Sciatic nerve (tissue), 2 donors: ENCODE measurements around the gene PPFIBP2. TPM values are rescaled to one million over a fixed set of nuclear protein-coding genes. Genes with fewer than 3 reads are reported as not detected.

Experiments used
- ATAC-seq: fragments of 200-7000 bp; cut with Tn5 transposase; one replicate; pipeline ENCODE4 v1.9.1; 2020; ENCODE audit warnings: mild to moderate bottlenecking, moderate library complexity
- DNase-seq: peaks from one replicate; pipeline ENCODE4 v3.0.0-alpha.2; 2020; ENCODE audit warnings: low spot score
- intact Hi-C: fragments of 100-400 bp; cut with DNase I; formaldehyde crosslinking; loops from one replicate; pipeline ENCODE4 v1.14.2; 2022
- total RNA-seq: library from RNA; stranded (reverse); fragmentation: NEBNext Ultra II Directional; extraction: Animal tissue kit (Norgen Biotek cat#: 25700); gene quantifications from one replicate; pipeline ENCODE4 v1.2.1, GENCODE V29; 2021
- donor health status: DM: no; HTN: no; CAD: no.
- donor health status: DM: no; HTN: no; CAD: no.

Gene PPFIBP2
- total RNA-seq, 1 donor from 2014 or later, result 52.3 TPM

DNA sequence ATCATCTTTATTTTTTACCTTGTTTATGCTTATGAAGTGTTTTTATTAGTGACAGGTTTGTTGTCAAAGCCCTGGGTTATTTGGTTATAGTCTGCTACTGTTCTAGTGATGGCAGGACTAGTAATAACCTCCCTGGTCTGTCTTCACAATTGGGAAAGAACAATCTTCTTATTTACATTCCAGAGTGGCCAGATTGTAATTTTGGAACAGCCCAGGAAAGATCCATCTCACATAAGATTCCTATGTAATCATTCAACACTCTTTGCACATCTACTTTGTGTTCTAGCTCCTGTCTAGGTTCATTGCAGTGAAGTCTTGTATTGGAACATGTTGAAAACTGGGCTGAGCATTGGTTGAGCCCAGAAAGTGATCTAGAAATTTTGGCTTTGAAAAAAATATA is 95.7 kb downstream of the PPFIBP2 start:
- intact Hi-C loops, result no loop called here
- DNase-seq (no peak), ATAC-seq (no peak)

DNA sequence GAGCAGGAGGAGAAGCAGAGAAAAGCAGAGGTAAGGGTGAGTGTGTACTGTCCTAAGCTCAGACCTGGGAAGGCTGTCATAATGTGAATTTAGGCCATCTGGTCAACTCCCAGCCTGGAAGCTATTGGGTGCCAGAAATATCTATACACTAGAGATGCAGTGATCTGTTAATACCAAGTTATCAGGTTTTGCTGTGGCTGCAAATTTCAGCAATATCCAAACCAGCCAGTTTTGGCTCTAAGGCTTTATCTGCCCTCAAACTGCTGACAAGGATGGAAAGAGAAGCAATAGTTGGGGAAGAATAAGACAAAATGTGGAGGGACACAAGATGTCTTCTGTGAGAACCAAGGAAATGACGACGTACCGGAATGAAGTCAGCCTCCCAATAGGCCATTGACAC is 96.6 kb downstream of the PPFIBP2 start:
- DNase-seq, result no peak
- ATAC-seq, result no peak
- intact Hi-C loops, result no loop called here

DNA sequence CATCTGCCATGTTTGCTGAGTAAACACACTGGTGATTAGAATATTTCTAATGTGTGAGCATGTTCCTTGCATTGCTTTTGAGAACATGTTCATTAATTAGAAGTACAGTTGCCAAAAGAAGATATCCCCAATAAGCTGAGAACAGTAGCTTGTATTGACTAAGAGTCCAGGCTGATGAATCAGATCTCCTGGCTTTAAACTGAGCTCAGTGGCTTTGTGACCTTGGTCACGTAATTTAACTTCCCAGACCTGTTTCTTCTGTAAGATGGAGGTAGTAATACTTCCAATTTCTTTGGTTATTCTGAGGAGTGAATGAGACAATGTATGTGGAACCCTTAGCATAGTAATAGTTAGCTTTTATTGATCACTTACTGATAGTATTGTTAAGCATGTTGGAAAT is 97.6 kb downstream of the PPFIBP2 start:
- ATAC-seq (no peak), DNase-seq (no peak)
- intact Hi-C loops, result no loop called here

DNA sequence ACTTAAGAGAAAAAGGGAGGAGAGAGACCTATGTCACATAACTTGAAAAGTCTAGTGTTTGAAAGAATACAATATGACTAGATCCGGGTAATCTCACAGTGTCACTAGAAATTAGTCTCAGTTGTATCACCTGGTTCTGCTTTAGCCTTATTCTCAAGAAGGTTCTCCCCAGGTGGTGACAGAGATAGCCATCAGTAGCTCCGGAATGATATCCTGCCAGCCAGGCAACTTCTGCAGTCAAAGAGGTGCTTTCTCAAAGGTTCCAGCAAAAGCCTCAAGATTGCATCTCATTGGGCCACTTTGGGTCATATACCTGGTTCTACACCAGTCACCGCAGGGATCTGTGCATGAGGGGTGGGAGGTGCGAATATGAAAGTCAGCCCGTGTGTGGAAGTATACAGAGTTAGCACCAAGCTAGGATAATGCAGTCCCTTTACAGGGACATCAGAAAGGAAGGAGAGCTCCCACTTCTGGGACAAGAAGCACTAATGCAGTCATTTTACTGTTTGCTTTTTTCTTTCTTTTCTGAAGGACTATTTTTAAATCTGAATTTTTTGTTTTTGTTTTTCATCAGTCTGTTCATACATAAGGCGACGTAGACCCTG is 98.4 kb downstream of the PPFIBP2 start:
- intact Hi-C loops, result no loop called here

DNA sequence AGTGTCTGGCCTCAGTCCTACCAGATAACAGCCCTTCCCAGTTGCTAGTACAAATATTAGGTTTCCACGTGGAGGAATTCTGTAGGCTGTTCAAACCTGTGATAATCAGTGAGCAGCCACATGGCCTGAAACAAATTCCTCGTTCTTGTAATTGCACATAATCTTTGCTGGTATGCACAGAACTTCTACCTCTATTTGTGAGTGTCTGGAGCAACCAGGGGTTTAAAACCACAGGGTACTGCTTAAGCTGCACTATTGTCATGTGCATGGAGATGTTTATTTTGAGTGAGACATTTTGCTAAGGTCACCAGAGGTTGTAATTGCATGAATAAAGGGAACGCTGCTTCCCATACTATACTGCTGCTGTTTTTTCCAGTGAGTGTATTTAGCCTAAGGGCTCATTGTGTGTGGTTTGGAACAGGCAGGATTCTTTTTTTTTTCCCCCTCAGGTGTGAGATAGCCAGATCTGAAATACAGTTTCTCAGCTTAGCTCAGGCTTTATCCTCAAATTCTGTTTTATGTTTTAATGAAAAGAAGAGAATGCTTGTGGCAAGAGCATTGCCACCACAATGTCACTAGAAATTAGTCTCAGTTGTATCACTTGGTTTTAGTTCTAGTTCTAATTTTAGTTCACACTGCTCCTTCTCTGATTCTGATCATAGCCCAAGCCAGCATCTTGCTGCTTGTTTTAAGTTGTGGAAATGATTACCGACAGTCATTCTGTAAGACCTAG is 99.0 kb downstream of the PPFIBP2 start:
- no peak for ATAC-seq
- no peak for DNase-seq
- intact Hi-C loops, result no loop called here

More for the DNA sequence above, 98.4 kb downstream of the PPFIBP2 start:
- ATAC-seq (no peak), DNase-seq (no peak)

DNA sequence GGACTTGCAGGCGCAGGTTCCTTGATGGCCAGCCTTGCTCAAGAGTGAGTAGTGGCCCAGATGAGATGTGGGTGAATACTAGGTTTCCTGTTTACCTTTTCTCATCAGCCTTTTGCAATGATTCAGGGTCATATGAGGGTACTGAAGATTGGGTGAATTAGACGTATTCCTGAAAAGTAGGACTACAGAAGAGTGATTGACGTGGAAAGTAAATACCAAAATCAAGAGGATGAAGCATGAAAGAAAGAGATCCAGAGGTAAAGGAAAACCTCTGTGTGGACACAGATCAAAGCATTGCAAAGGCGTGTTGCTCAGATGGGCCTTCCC is 99.6 kb downstream of the PPFIBP2 start:
- ATAC-seq (no peak), DNase-seq (no peak)
- intact Hi-C loops, result no loop called here

DNA sequence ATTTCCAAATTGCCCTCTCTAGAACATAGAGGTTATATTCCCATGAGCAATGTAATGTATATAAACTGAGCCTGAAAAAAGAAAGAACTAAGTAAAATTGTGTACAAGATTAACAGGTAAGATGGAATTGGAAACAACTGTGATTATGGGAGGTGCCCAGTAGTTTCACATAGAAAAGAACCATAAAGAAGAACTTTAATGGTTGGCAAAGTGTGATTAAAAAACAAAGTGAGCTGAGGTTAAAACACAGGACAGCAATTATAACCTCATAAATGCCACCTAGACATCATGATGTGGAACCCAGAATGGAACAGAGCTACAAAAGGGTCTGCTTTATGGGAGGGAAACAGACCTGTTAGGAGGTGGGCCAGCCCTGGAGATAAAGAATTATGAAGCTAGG is 100.9 kb downstream of the PPFIBP2 start:
- no peak for ATAC-seq
- intact Hi-C loops, result no loop called here

DNA sequence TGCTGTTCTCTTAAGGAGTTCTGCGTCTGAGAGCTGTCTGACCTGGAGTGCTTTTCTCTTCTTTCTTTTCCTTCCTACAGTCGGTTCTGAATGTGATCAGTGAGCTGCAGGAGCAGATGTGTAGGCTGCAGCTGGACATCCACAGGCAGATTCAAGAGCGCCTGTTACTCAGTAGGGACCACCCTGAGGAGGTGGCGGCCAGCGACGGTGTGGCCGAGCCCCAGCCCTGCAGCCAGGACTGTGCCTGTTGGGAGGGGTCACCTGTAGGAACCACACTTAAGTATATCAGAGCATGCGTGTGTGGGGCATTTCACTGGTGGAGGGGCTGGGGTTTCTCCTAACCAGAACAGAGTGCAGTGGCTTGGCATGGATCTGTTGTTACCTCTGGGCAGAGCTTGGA is 103.2 kb downstream of the PPFIBP2 start:
- DNase-seq (no peak), ATAC-seq (no peak)
- intact Hi-C loops, result no loop called here

More for the DNA sequence above, 100.9 kb downstream of the PPFIBP2 start:
- no peak for DNase-seq

DNA sequence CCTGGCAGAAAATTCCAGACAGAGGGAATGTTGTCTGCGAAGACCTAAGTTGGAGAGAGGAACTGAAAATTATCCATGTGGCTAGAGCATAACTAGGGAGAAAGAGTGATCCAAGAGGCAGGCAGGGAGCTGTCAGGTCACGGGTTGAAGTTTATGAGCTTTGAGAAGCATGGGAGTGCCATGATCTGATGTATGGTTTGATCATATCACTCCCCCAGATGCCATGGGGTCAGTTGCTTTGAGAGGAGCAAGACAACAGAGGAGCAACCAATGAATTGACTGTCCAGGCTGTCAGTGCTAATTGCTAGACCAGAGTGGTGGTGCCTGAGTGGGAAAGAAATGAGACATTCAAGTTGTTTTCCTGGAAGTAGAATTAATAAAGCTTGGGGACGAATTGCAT is 105.5 kb downstream of the PPFIBP2 start:
- intact Hi-C loops, result no loop called here
- DNase-seq (no peak), ATAC-seq (no peak)

DNA sequence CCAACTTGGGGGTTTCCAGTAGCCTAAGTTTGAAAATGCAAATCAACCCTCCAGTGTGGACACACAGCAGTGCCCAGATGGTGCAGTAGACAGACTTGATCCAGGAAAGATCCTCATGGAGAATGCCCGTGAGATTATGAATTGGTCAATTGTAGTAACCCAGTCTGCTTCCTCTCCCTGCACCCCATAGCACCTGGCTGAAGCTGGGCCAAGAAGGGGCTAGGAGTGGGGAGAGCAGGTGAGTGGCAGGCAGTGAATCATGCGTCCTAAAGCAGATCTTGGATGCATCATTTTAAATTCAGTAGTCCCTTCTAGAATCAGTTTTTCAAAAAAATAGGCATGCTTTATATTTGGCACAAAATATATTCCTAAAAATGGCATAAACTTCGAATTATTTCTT is 107.3 kb downstream of the PPFIBP2 start:
- ATAC-seq, result no peak
- intact Hi-C loops, result no loop called here
- DNase-seq, result no peak

DNA sequence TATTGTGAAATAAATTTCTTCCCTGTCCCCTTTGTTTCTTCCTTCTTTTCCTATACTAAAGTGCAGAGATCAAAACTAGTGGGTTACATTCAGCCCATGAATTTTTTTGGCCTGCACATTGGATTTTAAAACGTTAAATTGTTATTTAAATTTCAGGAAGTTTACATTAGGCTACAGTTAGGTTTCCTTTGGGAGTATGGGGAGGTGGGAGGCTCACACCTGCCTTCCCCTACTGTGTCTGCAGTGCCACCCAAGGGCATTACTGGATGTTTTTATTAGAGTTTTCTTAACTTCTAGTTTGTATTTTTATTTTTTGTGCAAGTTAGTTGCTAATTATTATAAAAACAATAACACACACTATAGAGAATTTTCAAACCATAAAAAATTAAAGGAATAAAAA is 107.8 kb downstream of the PPFIBP2 start:
- ATAC-seq, result no peak
- no peak for DNase-seq
- intact Hi-C loops, result no loop called here

DNA sequence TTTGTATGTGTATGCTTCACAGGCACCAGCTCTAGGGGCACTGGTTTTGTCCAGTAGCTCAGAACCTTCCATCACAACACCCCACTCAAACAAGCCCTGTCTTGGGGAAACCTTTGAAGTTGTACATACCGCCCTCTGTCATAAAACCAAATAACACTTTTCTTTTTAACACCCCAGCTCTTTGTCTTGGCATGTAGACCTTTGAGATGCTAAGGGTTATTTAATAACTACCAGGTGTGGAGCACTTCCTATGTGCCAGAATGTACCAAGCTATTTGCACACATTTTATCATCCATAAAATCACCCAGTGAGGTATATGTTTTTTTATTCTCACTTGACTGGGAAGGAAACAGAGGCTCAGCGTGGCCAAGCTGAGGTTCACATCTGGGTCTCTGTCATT is 108.9 kb downstream of the PPFIBP2 start:
- ATAC-seq (no peak), DNase-seq (no peak)
- intact Hi-C loops, result no loop called here

DNA sequence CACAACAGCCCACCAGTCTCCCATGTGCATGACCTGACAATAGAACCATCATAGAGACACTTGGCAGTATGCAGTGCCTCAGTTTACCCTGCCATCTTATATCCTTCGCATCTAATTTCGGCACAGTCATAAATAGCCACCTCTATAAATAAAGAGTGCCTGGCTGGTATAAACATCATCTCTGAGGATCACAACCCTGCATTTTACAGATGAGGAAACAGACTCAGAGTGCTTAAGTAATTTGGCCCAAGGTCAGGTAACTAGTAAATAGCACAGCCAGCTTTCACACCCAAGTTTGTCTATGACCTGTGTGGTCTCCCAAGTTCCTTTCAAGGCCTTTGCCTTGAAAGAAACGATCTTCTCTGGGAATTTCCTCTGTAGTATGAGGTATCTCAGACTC is 114.9 kb downstream of the PPFIBP2 start:
- ATAC-seq (no peak), DNase-seq (no peak)
- intact Hi-C loops, result no loop called here

DNA sequence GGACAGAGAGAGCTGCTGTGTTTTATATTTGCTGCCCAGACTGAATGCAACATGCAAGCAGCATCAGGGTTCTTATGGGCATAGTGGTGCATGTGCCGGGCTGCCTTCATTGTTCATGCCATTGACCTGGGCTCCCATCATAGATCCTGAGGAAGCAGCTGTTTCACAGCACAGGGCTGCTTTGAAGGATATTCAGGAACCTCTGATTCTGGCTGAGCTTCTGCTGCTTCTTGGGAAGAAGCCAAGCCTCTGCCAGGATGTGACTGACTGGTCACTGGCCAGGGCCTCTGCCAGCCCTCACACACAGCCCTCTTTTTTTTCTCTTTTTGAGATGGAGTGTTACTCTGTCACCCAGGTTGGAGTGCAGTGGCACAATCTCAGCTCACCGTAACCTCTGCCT is 116.2 kb downstream of the PPFIBP2 start:
- no peak for DNase-seq
- intact Hi-C loops, result no loop called here
- ATAC-seq, result peak; percentile 21

DNA sequence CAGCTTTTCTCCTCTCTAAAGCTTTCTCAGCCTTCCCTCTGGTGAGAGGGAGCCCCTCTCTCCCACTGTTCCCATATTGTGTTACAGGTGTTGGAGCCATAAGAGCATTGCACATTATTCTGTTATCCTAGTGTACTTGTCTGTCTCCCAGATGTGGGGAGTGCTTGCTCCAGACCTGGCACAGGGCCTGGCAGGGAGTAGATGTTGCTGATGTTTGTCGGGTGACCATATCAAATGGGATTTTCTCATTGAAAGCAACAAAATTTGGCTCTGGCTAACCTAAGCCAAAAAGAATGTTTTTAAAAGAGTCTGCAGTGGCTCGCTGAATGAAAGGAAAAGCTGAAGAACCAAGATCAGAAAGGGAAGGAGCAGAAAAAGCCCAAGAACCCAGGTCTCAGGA is 118.4 kb downstream of the PPFIBP2 start:
- no peak for DNase-seq
- intact Hi-C loops, result no loop called here
- no peak for ATAC-seq

DNA sequence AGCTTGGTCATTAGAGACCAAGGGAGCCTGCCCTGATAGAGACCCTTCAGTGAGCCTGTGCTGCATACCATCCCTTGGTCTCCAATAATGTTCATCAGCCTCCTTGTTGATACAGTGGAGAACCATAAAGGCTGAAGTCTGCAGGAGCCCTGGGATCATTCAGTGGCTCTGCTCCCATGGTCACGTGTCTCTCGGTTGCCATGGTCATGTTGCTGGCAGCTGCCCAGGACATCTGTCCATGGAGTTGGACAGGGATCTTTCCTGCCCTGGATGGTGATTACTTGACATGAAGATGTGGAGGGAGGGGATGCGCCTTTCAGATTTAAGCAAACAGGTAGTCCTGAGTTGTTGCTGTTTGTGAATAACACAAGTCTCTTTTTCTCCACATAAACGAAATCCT is 121.3 kb downstream of the PPFIBP2 start:
- intact Hi-C loops, result no loop called here
- ATAC-seq (no peak), DNase-seq (no peak)

DNA sequence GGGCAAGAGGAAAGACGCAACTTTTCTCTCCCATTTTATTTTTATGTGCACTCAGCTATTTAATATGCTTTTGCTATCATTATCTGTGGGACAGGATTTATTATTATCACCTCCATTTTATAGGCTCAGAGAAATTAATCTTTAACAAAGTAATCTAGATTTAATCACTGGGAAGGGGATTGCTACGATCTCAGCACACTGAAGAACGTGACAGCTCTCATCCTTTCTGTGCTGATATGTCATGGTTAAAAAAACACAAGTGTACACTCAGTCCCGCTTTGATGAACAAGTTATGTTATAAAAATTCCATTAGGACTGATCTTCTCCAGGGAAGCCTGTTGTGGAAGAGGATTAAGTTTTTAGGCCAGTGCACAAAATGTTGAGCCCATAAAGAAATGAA is 121.9 kb downstream of the PPFIBP2 start:
- DNase-seq (no peak), ATAC-seq (no peak)
- intact Hi-C loops, result no loop called here

DNA sequence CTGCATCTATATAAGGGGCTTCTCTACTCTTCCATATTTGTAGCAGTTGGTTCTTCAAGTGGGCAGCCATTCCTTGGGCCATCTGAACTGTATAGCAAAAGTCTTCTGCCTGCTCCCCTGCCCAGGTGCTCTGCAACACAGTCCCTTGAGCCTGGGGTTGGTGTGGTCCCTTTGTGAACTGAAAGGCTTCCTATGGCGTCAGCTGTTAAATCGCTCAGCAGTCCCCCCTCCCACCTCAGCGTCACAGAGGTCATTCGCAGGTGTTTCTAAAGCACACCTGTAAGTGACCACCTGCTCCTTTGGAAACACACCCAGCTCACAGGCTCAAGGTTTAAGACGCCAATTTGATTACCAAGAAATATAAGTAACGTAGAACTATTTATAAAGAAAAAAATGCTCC is 122.6 kb downstream of the PPFIBP2 start:
- intact Hi-C loops, result no loop called here
- ATAC-seq, result no peak
- no peak for DNase-seq

DNA sequence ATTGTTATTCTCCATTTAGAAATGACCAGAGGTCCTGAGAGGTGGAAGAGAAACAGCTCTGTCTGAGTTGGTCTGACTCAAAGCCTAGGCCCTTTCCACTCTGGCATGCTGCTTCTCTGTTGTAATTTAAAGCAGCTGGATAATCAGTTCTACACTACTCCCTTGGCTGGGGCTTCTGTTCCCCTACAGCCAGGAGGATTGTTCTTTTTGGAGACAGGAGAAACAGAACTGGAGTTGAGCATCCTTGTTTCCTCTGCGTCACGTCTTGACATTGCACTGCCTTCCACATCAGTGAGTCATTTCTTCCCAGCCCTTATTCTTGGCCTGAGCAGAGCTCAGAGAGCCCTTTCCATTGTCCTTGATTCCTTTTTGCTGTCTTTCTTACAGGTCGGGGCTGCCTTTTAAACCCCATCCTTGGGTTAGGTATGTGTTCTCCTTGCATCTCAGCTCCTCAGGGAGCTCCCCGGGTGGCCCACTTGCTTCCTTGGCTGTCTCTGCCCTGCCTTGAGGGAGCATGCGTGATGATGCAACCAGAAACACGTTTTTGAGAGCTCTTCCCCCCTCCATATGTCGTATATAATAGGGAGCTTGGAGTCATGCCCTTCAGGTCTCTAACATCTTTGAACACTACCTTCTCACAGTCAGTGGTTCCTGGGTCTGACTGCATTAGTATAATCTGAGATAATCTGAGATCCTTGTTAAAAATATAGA is 123.8 kb downstream of the PPFIBP2 start:
- intact Hi-C loops, result no loop called here
- DNase-seq, result no peak
- peak; percentile 92 for ATAC-seq

DNA sequence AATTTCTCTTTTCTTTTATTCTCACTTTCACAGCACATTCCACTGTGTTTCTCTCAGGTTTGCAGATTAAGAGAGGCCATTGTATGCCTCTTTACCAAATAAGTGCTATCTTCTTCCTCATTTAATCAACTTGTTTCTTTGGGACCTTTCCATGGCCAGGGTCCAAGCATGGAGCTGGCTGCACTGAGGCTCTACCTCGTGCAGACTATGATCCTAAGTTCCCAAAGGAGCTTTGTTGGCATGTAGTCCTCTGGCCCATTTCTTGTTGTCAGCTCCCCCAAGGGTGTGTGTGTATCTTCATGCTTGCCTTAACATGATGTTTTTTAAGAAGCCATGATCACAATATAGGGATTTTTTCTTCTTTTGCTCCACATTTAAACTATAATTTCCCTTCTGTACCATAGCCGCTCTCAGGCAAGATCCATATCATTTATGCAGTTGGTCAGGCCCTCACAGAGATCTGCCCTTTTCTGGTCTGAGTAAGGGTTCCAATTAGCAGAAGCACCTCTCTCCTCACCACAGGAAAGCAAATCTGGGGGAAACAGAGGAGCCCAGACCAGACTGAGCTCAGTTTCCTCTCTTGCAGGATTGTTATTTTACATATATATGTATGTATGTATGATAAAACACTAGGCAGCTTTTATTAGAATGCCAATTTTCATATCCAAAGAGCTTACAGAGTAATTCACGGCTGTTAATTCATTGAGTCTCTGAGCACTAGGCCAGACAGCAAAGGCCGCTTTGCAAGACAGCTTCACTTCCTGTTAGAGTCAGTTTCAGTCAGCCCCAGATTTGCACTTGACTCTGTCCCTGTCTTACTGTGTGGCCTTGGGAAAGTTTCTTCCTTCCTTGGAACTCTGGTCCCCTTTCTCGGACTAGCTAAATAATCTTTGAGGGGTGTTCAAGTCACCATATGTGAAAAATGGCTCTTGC is 125.2 kb downstream of the PPFIBP2 start:
- ATAC-seq, result peak; percentile 62
- intact Hi-C loops, result no loop called here
- DNase-seq, result no peak
